GM18858 (cell line): Measurements from ENCODE around the gene ARPC1B.
A peak's percentile ranks its signal among the peaks of the same experiment; 100 is the strongest.
"Not testable (repeated sequence)": the region's sequence is repeated elsewhere in the genome, so short reads cannot be mapped to it uniquely, and the experiment has no call there.

Experiments used
- ATAC-seq: cut with Tn5 transposase; IDR thresholded peaks from one replicate; pipeline ENCODE4 v1.9.1; 2021; ENCODE audit not compliant: unreplicated experiment

Gene ARPC1B

DNA sequence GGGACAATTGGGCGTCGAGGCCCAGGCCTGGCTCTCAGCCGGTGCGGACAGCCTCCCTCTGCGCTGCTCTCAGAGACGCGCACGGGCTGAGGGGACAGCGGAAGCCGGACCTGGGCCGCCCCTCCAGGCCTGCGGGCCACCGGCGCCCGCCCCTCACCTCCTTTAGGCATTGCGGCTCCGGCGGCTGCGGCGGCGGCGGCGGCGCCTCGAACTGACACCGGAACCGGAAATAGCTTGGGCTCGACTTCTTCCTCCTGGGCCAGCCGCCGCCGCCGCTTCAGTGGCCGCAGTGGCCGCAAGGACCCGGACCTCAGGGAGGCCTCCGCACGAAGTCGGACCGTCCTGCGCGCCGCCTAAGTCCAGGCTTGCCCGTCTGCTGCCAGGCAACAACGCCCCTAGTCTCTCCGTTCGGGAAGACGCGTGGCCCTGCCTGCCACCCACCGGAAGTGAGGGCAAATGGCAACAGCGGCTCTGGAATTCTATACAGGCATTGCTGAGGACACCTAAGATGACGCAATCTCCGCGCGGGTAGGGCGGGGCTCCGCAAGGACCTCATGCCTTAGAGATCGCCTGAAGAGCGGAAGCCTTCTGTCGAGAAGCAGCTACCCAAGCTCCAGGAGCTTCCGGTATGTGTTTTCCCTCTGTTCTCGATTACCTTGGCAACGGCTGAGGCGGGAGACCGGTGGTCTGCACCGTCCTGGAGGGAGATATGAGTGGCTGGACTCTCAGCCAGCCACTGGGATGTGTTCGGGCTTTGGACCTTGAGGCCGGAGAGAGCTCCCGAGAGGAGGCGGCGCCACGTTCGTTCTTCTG is 34.1 kb downstream of the ARPC1B start, which contains the start of the genes BUD31 and PDAP1:
Gene BUD31 (plus strand): TSS at position 591 of the 813 bp plus-strand sequence. CDS start 2,124 bp downstream, outside the sequence.
Gene PDAP1 (minus strand): TSS at position 219 of the 813 bp plus-strand sequence. CDS start 49 bp downstream, at position 170.
- ATAC-seq = peak; percentile 54

- peak; percentile 12 for ATAC-seq
These were observed 34.7 kb downstream of the ARPC1B start for GRCh38 chr7:99409192-99409572.

DNA sequence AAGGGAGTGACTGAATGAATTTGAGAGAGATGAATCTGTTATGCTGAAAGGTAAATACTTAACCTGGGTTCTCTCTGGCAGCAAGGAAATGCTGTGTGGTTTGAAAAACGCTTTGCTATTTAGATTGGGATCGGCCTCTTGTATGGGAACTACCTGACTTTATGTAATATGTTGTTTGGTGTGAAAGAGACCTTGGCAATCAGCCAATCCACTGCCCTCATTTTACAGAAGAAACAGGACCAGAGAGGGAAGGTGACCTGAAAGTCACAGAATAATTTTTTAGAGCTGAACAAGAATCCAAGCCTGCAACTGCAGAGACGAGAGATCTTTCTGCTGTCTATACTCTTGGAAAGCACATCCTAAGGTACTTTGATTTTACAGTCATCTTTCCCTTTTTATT is 35.3 kb downstream of the ARPC1B start:
- ATAC-seq = no peak

DNA sequence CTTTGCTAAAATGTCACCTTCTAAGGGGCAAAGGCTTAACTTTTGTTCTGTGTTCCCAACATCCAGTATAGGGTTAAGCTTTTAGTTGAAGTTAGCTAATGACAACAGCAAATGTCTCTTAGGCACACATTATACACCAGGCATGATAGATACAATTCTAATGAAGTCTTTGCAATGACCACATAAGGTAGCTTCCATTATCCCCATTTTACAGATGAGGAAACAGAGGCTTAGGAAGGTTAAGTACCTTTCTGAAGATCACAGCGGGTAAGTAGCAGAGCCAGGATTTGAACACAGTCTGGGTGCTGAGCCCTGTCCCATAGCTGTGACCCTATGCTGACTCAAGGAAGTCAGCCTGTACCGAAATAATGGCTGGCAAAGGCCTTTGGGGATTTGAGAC is 36.1 kb downstream of the ARPC1B start:
- ATAC-seq = no peak

DNA sequence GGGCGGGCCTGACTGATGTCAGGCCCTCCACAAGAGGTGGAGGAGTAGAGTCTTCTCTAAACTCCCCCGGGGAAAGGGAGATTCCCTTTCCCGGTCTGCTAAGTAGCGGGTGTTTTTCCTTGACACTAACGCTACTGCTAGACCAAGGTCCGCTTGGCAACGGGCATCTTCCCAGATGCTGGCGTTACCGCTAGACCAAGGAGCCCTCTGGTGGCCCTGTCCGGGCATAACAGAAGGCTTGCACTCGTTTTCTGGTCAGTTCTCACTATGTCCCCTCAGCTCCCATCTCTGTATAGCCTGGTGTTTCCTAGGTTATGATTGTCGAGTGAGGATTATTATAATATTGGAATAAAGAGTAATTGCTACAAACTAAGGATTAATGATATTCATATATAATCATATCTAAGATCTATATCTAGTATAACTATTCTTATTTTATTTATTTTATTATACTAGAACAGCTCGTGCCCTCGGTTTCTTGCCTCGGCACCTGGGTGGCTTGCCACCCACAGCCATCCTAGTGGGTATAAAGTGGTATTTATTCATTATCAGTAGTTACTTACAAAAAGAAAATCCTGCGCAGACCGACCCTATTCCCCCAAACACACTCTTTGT is 41.1 kb downstream of the ARPC1B start:
- not testable (repeated sequence) for ATAC-seq

DNA sequence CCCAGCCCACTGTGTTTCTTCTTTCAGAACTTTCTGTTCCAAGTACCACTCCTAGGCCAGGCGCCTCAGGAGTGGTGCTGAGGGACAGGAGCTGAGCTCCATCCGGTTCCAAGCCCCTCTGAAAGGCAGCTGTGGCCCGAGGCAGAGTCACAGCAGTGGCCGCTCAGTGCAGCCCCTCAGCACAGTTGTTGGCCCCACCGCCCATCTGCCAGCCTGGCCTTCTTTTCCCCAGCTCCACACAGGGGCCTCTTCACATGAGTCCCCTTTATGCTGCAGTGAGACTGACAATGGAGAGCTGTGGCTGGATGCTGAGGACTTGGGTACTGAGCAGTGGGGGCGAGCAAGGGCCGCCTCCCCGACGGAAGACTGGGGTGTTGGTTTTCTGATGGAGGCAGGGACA is 43.7 kb downstream of the ARPC1B start:
- ATAC-seq = no peak

GRCh38 chr7:99419323-99420021 is 44.9 kb downstream of the ARPC1B start:
- ATAC-seq = no peak

GRCh38 chr7:99420213-99420612 is 45.7 kb downstream of the ARPC1B start:
- ATAC-seq = no peak

DNA sequence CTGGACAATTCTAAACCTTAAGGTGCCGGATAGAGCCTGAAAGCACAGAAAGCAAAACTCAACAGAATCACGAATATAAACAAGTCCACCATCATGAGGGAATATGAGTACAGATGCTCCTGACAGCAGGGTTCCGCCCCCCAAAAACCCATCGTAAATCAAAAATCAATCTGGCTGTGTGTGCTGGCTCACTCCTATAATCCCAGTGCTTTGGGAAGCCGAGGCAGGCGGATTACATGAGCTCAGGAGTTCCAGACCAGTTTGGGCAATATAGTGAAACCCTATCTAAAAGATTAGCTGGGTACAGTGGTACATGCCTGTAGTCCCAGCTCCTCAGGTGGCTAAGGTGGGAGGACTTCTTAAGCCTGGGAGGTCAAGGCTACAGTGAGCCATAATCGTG is 46.5 kb downstream of the ARPC1B start:
- ATAC-seq = no peak

- no peak for ATAC-seq
These were observed 47.7 kb downstream of the ARPC1B start for GRCh38 chr7:99422186-99422585.

GRCh38 chr7:99422625-99423024 is 48.1 kb downstream of the ARPC1B start:
- no peak for ATAC-seq

GRCh38 chr7:99424932-99425730 is 50.6 kb downstream of the ARPC1B start:
- no peak for ATAC-seq

DNA sequence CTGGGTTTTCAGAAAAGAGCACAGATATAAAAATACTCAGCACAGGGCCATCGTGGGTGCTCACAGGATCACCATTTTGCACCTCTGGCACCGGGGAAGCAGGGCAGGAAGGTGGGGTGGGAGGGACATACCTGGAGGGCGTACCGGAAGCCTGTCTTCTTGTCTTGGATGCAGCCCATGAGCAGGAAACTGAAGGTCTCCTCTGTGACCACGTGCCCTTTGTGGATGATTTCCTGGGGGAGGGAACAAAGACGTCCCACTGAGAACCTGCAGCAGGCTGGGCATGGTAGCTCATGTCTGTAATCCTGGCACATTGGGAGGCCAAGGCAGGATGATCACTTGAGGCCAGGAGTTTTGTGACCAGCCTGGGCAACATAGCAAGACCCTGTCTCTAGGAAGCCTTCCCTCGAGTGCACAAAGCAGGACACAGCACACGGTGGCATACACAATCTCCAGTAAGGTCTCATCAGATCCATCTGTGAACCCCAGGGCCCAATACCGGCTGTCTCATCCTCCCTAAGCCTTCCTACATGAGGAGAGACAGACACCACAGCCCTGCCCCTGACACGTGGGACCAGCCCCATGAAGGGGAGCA is 54.5 kb downstream of the ARPC1B start:
- ATAC-seq = no peak

DNA sequence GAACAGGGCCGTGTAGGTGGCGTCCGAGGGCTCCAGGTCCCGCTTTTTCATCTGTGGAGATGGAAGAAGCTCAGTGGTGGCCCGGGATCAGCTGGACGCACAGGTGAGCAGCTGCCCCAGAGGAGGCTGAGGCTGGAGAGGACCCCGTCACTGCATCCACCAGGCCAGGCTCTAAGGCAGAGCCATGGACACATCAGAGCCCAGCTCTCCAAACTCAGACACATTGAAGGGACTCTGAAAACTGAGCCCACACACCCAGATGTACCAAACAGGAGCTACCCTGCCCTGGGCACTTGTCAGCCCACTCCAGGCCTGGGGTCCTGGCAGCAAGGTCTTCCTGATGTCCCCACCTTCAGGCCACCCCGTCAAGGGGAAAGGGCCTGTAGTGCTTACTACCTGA is 55.2 kb downstream of the ARPC1B start:
- no peak for ATAC-seq

- ATAC-seq = not testable (repeated sequence)
These were observed 57.4 kb downstream of the ARPC1B start for GRCh38 chr7:99431756-99432540.

DNA sequence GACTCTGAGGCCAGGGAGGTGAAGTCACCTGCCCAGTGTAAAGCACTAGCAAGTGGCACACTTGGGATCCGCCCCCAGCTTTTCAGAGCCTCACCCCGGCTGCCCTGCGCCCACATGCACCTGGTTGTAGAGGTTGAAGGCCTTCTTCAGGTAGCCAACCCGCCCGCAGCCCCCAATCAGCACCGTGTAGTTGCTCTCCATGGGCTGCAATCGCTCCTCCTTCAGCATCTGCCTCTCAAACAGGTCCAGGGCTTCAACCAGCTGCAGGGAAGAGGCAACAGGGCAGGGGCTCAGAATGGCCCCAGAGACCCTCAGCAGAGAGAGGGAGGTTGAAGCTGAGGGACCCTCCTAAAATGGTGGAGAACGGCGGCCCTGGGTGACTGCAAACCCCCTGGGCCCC is 58.6 kb downstream of the ARPC1B start:
- ATAC-seq = no peak

DNA sequence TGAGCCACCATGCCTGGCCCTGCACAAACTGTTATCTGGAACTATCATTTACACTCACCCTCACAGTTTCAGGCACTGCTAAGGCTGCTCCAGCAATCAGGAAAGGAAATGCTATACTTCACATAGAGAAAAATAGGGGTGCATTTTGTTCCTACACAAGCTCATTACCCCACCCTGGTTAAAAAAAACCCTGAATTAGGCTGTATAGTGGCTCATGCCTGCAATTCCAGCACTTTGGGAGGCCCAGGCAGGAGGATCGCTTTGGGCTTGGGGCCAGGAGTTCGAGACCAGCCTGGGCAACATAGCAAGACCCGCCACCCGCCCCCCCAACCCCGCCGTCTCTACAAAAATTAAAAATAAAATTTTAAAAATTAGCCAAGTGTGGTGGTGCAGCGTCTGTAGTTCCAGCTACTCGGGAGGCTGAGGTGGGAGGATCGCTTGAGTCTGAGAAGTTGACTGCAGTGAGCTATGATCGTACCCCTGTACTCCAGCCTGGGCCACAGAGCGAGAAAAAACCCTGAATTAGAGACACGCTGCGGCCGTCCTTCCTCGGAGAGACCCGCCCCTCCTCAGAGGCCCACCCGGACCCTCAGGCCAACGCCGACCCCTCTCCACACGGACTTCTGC is 63.5 kb downstream of the ARPC1B start:
- no peak for ATAC-seq

GRCh38 chr7:99438573-99439480 is 64.3 kb downstream of the ARPC1B start, which contains the start of the genes CPSF4 and PTCD1:
CPSF4 (plus strand) TSS chr7:99438943; CDS start chr7:99439083, 140 bp downstream.
PTCD1 (minus strand) TSS chr7:99438798; CDS start chr7:99435242, 3,556 bp downstream.
- ATAC-seq = peak; percentile 73
